Astrocyte of the hippocampus (primary cell): ENCODE data around the gene DCAF6.

Source experiments
- DNase-seq: peaks from one replicate; pipeline ENCODE4 v3.0.0; 2011; ENCODE audit warnings: low read depth, low spot score

DCAF6 gene

DNA sequence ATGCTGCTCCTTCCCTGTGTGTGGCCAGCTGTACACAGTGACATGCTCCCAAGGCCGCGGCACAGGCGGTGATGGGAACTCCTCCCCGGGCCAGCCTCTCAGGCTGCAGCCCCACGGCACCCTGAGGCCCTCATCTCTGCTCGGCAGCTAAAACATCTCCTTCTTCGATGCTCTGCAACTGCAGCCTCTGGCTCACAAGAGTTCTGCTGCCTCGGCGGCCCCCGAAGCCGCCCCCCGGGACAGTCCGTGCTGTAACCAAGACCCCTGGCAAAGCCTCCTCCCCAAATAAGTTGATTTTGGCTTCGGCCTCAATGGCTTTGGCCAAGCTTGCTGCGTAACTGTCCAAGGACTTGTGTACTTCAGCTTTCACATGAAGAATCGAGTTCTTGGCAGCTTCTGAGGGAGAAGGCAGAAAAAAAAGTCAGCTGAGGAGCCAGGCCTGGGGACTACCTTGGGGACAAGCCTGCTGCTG lies 149.0 kb downstream of the DCAF6 start:
- peak; percentile 31 for DNase-seq

- DNase-seq: no peak
Observed at GRCh38 chr1:168086438-168086837, 150.0 kb downstream of the DCAF6 start.

DNA sequence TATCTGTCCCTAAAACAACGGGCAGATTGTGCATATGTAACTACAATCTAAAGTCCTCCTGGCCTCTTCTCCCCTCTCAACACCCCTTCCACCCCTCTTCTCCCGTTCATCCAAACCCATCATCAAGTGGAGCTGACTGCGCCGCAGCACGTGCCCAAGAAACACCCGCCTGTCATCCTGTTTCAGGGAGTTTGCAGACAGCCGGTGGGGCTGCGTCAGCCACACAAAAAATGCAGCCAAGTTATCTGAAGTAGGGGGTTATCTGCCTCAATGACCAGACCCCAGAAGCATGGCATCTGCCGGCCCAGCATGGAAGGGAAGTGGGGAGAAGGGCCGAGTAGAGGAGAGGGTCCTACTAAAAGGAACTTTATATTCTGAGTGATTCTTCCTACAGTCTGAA lies 151.2 kb downstream of the DCAF6 start:
- DNase-seq: no peak

DNA sequence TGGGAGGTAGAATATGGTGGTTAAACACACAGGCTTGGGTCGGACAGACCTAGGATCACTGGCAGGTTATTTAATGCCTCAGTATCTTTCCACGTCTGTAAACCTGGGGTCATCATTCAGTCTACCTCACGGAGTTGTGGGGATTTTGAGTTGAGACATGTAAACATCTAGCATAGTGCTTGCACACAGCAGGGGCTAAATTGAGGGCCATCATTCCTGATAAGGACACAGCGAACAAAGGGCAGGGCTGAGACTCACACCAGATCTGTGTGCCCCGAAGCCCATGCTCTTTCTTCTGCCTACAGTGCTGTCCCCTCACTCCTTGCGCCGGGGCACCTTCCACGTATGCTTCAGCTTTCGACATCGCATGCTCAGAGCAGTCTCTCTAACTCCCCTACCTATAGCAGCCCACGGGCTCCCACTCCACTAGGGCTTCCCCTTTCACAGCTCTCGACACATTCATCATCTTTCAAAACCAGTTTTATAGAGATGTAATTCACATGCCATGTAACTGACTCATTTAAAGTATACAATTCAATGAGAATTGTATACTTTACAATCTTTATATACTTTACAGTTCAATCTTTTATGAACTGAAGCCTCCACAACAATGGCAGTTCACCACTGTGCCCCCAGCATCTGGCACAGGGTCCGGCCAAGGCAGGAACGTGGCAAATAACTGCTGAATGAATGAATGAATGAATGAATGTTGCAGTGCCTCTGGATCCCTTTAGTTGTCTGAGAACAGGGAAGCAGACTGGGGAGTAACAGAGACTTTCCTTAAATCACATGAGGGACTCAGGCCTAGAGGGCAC lies 152.2 kb downstream of the DCAF6 start:
- no peak for DNase-seq

DNA sequence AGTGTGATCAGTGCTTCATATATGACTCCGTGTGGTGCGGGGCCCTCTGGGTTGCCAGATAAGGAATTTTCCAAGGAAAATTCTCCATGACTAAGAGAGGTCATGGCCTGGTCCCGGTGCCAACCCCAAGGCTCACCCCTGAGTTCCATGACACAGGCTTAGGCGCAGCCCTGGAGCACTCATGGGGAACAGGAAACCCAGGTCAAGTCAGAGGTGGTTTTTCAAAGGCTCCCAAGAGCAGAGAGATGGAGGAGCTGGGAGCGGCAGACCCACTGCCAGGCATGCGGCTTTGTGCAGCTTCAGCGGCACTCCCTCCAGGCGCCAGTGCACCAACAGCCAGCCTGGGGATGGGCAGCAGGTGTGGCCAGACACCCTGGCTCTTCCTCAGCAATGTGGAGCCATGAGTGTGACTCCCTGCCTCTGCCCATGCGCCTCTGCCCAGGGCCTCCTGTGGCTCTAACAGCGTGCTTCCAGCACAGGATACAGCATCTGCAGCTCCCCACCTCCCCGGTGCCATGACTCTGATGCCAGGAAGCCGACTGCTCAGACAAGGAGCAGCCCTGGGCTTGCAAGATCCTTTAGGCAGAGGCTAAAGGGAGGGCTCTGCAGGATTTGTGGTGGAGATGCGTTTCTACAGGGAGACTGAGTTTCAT lies 153.0 kb downstream of the DCAF6 start:
- DNase-seq: no peak

DNA sequence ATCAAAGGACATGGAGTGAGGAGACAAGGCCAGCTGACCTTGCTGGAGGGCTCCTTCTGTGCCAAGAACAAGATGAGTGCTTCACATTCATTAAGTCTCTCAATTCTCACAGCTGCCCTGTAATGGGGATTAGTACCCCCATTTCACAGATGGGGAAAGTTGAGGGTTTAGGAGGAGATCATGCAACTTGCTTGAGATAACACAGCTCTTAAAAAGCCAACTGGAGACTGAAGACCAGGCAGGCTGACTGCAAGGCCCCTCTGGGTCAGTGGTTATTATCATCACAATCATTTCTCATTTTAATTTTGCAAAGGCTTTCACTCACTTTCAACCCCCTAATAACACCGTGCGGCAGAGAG lies 153.5 kb downstream of the DCAF6 start:
- DNase-seq: no peak

DNA sequence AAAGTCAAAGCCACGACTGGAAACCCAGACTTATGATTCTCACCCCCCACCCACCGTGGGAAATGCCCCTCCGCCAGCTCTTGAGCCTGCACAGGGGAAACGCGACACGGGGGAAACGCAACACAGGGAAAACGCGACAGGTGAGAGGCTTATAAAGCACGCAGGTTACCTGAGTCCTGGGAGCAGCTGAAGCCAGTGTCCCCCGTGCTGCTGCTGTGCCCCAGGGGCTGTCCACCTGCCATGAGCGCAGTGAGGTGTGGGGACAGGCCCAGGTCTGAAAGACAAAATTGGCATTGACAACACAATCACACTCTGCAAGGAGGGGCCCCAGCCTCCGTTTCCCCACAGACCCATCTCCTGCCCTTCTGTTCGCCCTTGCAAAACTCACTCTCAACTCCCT lies 153.9 kb downstream of the DCAF6 start:
- no peak for DNase-seq

GRCh38 chr1:168091063-168091462 lies 154.6 kb downstream of the DCAF6 start:
- DNase-seq: no peak

GRCh38 chr1:168091720-168092550 lies 155.5 kb downstream of the DCAF6 start:
- DNase-seq: no peak

GRCh38 chr1:168092566-168093355 lies 156.3 kb downstream of the DCAF6 start:
- peak; percentile 38 for DNase-seq

- DNase-seq: no peak
Observed at GRCh38 chr1:168093616-168094015, 157.1 kb downstream of the DCAF6 start.

- DNase-seq: no peak
Observed at GRCh38 chr1:168095476-168095875, 159.0 kb downstream of the DCAF6 start.

- DNase-seq: no peak
Observed at GRCh38 chr1:168096296-168097165, 160.0 kb downstream of the DCAF6 start.

- DNase-seq: no peak
Observed at GRCh38 chr1:168097921-168098528, 161.5 kb downstream of the DCAF6 start.

GRCh38 chr1:168098534-168099320 lies 162.2 kb downstream of the DCAF6 start:
- DNase-seq: no peak

DNA sequence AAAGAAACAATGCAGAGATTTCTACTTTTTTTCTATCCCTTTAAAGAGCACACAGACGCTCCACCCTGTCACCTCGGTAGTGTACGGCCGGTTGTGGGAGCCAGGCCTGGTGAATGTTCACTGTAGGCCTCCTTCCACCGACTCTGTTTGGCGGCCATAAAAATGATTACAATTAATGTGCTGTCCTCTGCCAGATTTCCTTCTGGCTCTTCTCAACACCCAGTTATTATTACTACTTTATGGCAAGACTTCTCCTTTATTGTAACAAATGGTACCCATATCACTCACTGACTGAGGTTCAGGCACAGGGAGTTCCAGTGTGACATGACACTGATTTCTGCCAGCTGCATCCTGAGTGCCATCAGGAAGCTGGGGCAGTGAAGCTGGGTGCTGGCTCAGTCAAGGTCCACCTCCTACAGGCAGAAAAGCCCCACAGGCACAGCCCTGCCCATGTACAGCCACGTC lies 162.9 kb downstream of the DCAF6 start:
- DNase-seq: no peak

GRCh38 chr1:168100315-168101002 lies 164.0 kb downstream of the DCAF6 start:
- peak; percentile 80 for DNase-seq

- no peak for DNase-seq
Observed at GRCh38 chr1:168101336-168101735, 164.9 kb downstream of the DCAF6 start.

DNA sequence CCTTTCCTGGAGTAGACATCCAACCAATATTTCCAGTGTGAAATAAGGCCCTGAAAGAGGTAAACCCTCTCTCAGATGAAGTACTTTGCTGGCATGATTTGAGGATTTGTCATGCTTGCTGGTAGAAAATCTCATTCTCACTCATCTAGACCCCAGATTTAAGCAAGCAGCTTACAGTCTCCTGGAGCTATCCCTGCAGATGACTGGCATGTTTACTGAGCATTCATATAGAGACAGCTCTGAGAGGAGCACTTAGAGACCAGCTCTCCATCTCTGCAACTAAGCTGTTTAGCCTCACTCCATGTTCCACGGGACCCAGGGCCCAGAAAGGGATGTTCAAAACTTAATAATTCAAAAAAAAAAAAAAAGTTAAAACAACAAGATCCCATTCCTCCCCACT lies 166.0 kb downstream of the DCAF6 start:
- no peak for DNase-seq
